SK-N-SH (cell line): ENCODE results near the gene CPZ. TPM values are rescaled to one million over a fixed set of nuclear protein-coding genes. Genes with fewer than 3 reads are reported as not detected.

ENCODE experiments used
- CTCF ChIA-PET: fragments of 300-600, 350-600 bp; formaldehyde crosslinking; extraction: SDS; loops from one replicate; lab custom pipeline; 2021; lab: Yijun Ruan, JAX
- POLR2A ChIA-PET: fragments of 350-600 bp; sonication (Branson Sonifier 250); formaldehyde crosslinking; extraction: SDS; loops from one replicate; lab custom pipeline; 2020; ENCODE audit warnings: antibody characterized with exemption, inconsistent platforms; lab: Yijun Ruan, JAX
- DNase-seq: peaks from one replicate; pipeline ENCODE4 v3.0.0; 2012
- H2AFZ ChIP-seq: fragments of 200-600 bp; sonication (generic); 2 replicates; pipeline ENCODE4 v1.8.1; 2016; ENCODE audit warnings: antibody characterized with exemption, mild to moderate bottlenecking, low read depth
- H3F3A ChIP-seq: fragments of 200-600 bp; sonication (generic); replicated peaks from 2 replicates; pipeline ENCODE3; 2016; ENCODE audit warnings: antibody characterized with exemption, mild to moderate bottlenecking; ENCODE audit not compliant: insufficient read depth
- H3K27ac ChIP-seq, 2 experiments: fragments of 200-500 bp in 1 of 2; fragments of 200-600 bp in 1 of 2; sonication (Bioruptor generic) in 1 of 2; sonication (generic), shearing (Covaris generic) in 1 of 2; 2 replicates each; pipeline versions ENCODE4 v1.5.1 to v1.6.1; 2014 to 2016; ENCODE audit warnings: low read depth in 2 of 2, inconsistent platforms in 1 of 2, low read length in 1 of 2, mild to moderate bottlenecking in 1 of 2, mixed read lengths in 1 of 2
- H3K27me3 ChIP-seq: fragments of 200-600 bp; sonication (generic), shearing (Covaris generic); 2 replicates; pipeline ENCODE4 v1.6.1; 2016; ENCODE audit warnings: mixed run types; ENCODE audit not compliant: insufficient read depth
- H3K36me3 ChIP-seq, 2 experiments: fragments of 200-500 bp in 1 of 2; fragments of 200-600 bp in 1 of 2; sonication (Bioruptor generic) in 1 of 2; sonication (generic) in 1 of 2; replicated peaks in 1 of 2; 2 replicates each; pipeline versions ENCODE3 to v1.5.1; 2014 to 2016; ENCODE audit warnings: low read length in 1 of 2, mild to moderate bottlenecking in 1 of 2; ENCODE audit not compliant: insufficient read depth in 2 of 2, control insufficient read depth in 1 of 2
- H3K4me1 ChIP-seq, 2 experiments: fragments of 200-500 bp in 1 of 2; fragments of 200-600 bp in 1 of 2; sonication (Bioruptor generic) in 1 of 2; sonication (generic), shearing (Covaris generic) in 1 of 2; 2 replicates each; pipeline versions ENCODE4 v1.5.1 to v1.6.1; 2014 to 2016; ENCODE audit warnings: low read depth in 1 of 2, low read length in 1 of 2, mixed run types in 1 of 2; ENCODE audit not compliant: insufficient read depth in 2 of 2, control insufficient read depth in 1 of 2
- H3K4me2 ChIP-seq: fragments of 200-600 bp; sonication (generic), shearing (Covaris generic); 2 replicates; pipeline ENCODE4 v1.6.1; 2017; ENCODE audit warnings: mixed run types
- H3K4me3 ChIP-seq, 2 experiments: fragments of 200-500 bp in 1 of 2; fragments of 200-600 bp in 1 of 2; sonication (Bioruptor generic) in 1 of 2; sonication (generic), shearing (Covaris generic) in 1 of 2; 2 replicates each; pipeline versions ENCODE4 v1.5.1 to v1.8.1; 2014 to 2016; ENCODE audit warnings: low read depth in 2 of 2, inconsistent platforms in 1 of 2, low read length in 1 of 2, mild to moderate bottlenecking in 1 of 2, mixed read lengths in 1 of 2, moderate library complexity in 1 of 2
- H3K79me2 ChIP-seq: fragments of 200-600 bp; sonication (generic); 2 replicates; pipeline ENCODE4 v1.8.1; 2017; ENCODE audit warnings: mild to moderate bottlenecking; ENCODE audit not compliant: insufficient read depth
- H3K9ac ChIP-seq: fragments of 200-600 bp; sonication (generic); 2 replicates; pipeline ENCODE4 v1.6.1; 2017; ENCODE audit warnings: mixed run types
- H3K9me2 ChIP-seq: fragments of 200-600 bp; sonication (generic); 2 replicates; pipeline ENCODE4 v1.6.1; 2017; ENCODE audit warnings: mixed run types
- H3K9me3 ChIP-seq: fragments of 200-600 bp; sonication (generic); 2 replicates; pipeline ENCODE4 v1.6.1; 2017; ENCODE audit warnings: mixed run types, mild to moderate bottlenecking, moderate library complexity
- H4K20me1 ChIP-seq: fragments of 200-600 bp; sonication (generic); 2 replicates; pipeline ENCODE4 v1.6.1; 2017; ENCODE audit warnings: mild to moderate bottlenecking, mixed run types; ENCODE audit not compliant: insufficient read depth
- CHD2 ChIP-seq: fragments of 150-350 bp; IDR thresholded peaks from 2 replicates; pipeline ENCODE4 v1.6.1; 2018; ENCODE audit warnings: low read length; ENCODE audit not compliant: partially characterized antibody
- EP300 ChIP-seq, 2 experiments: IDR thresholded peaks; 2 replicates each; pipeline versions ENCODE4 v1.4.0 to v1.6.1; 2012; ENCODE audit warnings: borderline replicate concordance in 1 of 2, low read depth in 1 of 2, low read length in 1 of 2
- EZH2phosphoT487 ChIP-seq: fragments of 200-600 bp; sonication (generic); IDR thresholded peaks from 2 replicates; pipeline ENCODE4 v1.6.1; 2017; ENCODE audit warnings: low read depth, mixed run types, mild to moderate bottlenecking, antibody characterized with exemption, moderate library complexity, borderline replicate concordance
- FOSL2 ChIP-seq: IDR thresholded peaks from 2 replicates; pipeline ENCODE4 v1.4.0; 2012; ENCODE audit warnings: low read depth, mild to moderate bottlenecking, moderate library complexity, borderline replicate concordance
- FOXJ3 ChIP-seq: sonication (generic); formaldehyde crosslinking; IDR thresholded peaks from 2 replicates; pipeline ENCODE4 v1.5.1; 2020; ENCODE audit warnings: mild to moderate bottlenecking, missing genetic modification reagents
- FOXM1 ChIP-seq: IDR thresholded peaks from 2 replicates; pipeline ENCODE4 v1.4.0; 2012; ENCODE audit warnings: low read depth, mild to moderate bottlenecking
- GABPA ChIP-seq: IDR thresholded peaks from 2 replicates; pipeline ENCODE4 v1.4.0; 2012; ENCODE audit warnings: low read depth, mild to moderate bottlenecking
- JUND ChIP-seq: IDR thresholded peaks from 2 replicates; pipeline ENCODE4 v1.4.0; 2012
- MAX ChIP-seq: IDR thresholded peaks from 2 replicates; pipeline ENCODE4 v1.4.0; 2012; ENCODE audit warnings: low read depth
- MEF2A ChIP-seq: IDR thresholded peaks from 2 replicates; pipeline ENCODE4 v1.4.0; 2012; ENCODE audit warnings: low read depth, borderline replicate concordance
- RFX5 ChIP-seq: IDR thresholded peaks from 2 replicates; pipeline ENCODE4 v1.6.1; 2012; ENCODE audit warnings: mild to moderate bottlenecking, improper control_type of control experiment, low read length
- RXRA ChIP-seq: IDR thresholded peaks from 2 replicates; pipeline ENCODE4 v1.4.0; 2012; ENCODE audit warnings: low read depth, mild to moderate bottlenecking, borderline replicate concordance
- SMC3 ChIP-seq: IDR thresholded peaks from 2 replicates; pipeline ENCODE4 v1.6.1; 2012; ENCODE audit warnings: low read depth, low read length, improper control_type of control experiment
- TAF1 ChIP-seq: IDR thresholded peaks from 2 replicates; pipeline ENCODE4 v1.6.1; 2012; ENCODE audit warnings: low read depth, mild to moderate bottlenecking, low read length, moderate library complexity, borderline replicate concordance
- TCF12 ChIP-seq: IDR thresholded peaks from 2 replicates; pipeline ENCODE4 v1.4.0; 2012
- USF1 ChIP-seq: IDR thresholded peaks from 2 replicates; pipeline ENCODE4 v1.4.0; 2012; ENCODE audit warnings: low read depth, borderline replicate concordance
- USF2 ChIP-seq: fragments of 150-350 bp; IDR thresholded peaks from 2 replicates; pipeline ENCODE4 v1.6.1; 2017; ENCODE audit warnings: antibody characterized with exemption, low read length, low read depth, borderline replicate concordance
- ZBTB33 ChIP-seq: IDR thresholded peaks from 2 replicates; pipeline ENCODE4 v1.4.0; 2012; ENCODE audit warnings: low read depth, borderline replicate concordance
- WGBS: methylation state at CpG from one replicate; pipeline ENCODE4 v1.1.6; 2017; ENCODE audit warnings: low lambda C conversion rate; 5-methylcytosine and 5-hydroxymethylcytosine counted together
- polyA plus RNA-seq, 3 experiments: library from polyadenylated mRNA; depleted of rRNA; stranded (reverse); fragments of >200 nt; gene quantifications; 2 replicates each; pipeline ENCODE4 v1.2.3, GENCODE V29; 2012

Gene CPZ
- polyA plus RNA-seq, 1 of the 3 experiments (the other 2 are of a cell fraction), result not detected

GRCh38 chr4:8639777-8640720, 47.5 kb downstream of the CPZ start:
- Histone ChIP-seq H3K4me3 (no peak overlapping the region), H4K20me1 (no peaks in the 10 kb centered on the region), H3K27ac (no peak overlapping the region), H3K79me2 (no peaks in the 10 kb centered on the region), H3K4me1 (no peaks in the 10 kb centered on the region), H3K4me2 (no peak overlapping the region), H2AFZ (no peak overlapping the region), H3K36me3 (no peaks in the 10 kb centered on the region), H3K27me3 (no peaks in the 10 kb centered on the region), H3K9me3 (no peaks in the 10 kb centered on the region), H3K9ac (no peak overlapping the region), H3F3A (no peaks in the 10 kb centered on the region), H3K9me2 (no peaks in the 10 kb centered on the region)
- DNase-seq, result no peak
- WGBS, result 56% methylated on average over 20 of the region's 26 CpGs
- TF ChIP-seq SMC3 (no peak), ZBTB33 (no peak), EZH2phosphoT487 (no peak), JUND (no peak), CHD2 (no peak), FOXJ3 (CRISPR knock-in tag) (no peak), RFX5 (no peak), MEF2A (no peak), GABPA (no peak), EP300 (IDR thresholded peaks at IDR 0.05; ENCODE audit: borderline replicate concordance in 1 of 2, low read depth in 1 of 2, low read length in 1 of 2) (no peak), TAF1 (no peak), USF1 (no peak), FOXM1 (no peak), TCF12 (no peak), RXRA (no peak), FOSL2 (no peak), USF2 (no peak), MAX (no peak)
- ChIA-PET CTCF (interaction anchor here (1.0 to 3.9 kb wide), 3 partner anchors 23 to 278 kb away, joined by 4 to 26 read pairs (median 12); no protein-coding TSS in a partner anchor), POLR2A (no interaction called here)
